Ectodermal cell (in vitro differentiated cells): ENCODE data around the gene HGFAC.

Experiments used
- H3K27ac ChIP-seq: 2 replicates; pipeline ENCODE4 v1.7.0; 2013; ENCODE audit warnings: mild to moderate bottlenecking, low read depth, low read length; ENCODE audit not compliant: insufficient read depth, poor library complexity, severe bottlenecking
- H3K27me3 ChIP-seq: 2 replicates; pipeline ENCODE4 v1.7.0; 2013; ENCODE audit warnings: mild to moderate bottlenecking, low read length; ENCODE audit not compliant: insufficient read depth, control insufficient read depth, poor library complexity, severe bottlenecking
- H3K36me3 ChIP-seq: one replicate; pipeline ENCODE4 v1.7.0; 2013; ENCODE audit warnings: low read length; ENCODE audit not compliant: control insufficient read depth, insufficient read depth
- H3K4me1 ChIP-seq: one replicate; pipeline ENCODE4 v1.7.0; 2013; ENCODE audit warnings: low read length; ENCODE audit not compliant: control insufficient read depth, insufficient read depth
- H3K4me3 ChIP-seq: 2 replicates; pipeline ENCODE4 v1.7.0; 2013; ENCODE audit warnings: low read depth, low read length, control low read depth; ENCODE audit not compliant: insufficient read depth
- H3K9me3 ChIP-seq: 2 replicates; pipeline ENCODE4 v1.7.0; 2013; ENCODE audit warnings: mild to moderate bottlenecking, low read length, moderate library complexity; ENCODE audit not compliant: control insufficient read depth
- WGBS, 2 experiments: methylation state at CpG; one replicate each; pipeline ENCODE4 v1.1.7; 2013; ENCODE audit warnings: missing lambda C conversion rate in 2 of 2; 5-methylcytosine and 5-hydroxymethylcytosine counted together

Gene HGFAC

DNA sequence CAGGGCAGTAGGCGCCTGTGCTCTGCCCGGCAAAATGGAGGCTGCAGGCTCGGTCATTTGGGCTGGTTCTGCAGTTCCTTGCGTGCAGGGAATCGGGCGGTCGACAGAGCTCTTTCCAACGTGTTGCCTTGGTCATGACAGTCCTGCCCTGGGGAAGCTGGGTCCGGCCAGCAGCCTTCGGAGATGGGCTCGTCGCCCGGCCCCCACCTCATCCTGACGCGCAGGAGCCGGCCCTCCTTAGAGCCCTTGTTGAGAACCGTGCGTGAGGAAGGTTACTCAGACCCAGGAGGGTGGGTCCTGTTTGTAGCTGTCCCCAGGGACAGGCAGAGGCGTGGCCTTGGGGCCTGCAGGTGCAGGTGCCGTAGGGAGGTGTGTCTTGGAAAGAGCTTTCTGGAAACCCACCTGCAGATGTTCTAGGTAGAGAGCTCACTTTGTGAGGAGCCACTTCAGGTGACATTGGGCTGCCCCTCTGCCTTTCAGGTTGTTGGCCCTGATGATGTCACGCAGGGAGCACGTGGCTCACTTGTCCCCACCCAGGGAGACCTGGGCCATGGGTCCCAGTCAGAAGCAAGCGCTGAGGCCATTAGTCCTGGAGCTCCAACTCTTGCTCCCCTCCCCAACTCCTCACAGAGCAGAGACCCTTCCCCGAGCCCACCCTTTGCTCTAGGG, 15.2 kb upstream of the HGFAC start:
- no peaks in the 10 kb centered on the region for H3K9me3 ChIP-seq
- no peaks in the 10 kb centered on the region for H3K27me3 ChIP-seq
- no peak overlapping the region for H3K4me3 ChIP-seq
- H3K36me3 ChIP-seq = no peaks in the 10 kb centered on the region
- no peak overlapping the region for H3K27ac ChIP-seq
- 91% methylated on average over 24 of the region's 24 CpGs for WGBS, 2 experiments
- no peaks in the 10 kb centered on the region for H3K4me1 ChIP-seq

DNA sequence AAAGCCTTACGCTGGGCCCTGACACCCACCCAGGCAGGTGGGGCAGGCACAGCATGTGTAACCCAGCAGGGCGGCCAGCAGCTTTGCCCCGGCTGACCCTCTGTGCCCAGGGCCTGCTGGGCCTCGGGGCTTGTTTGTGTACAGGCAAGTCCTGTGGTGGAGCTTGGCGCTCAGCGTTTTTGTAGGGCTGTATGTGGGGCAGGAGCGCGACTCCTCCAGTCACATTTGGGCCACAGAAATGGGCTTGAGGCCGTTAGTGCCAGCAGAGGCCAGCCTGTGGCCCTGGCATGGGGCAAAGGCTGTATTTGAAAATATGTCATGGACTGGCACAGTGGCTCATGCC, 14.7 kb upstream of the HGFAC start:
- 93 to 96% methylated on average over 9 of the region's 9 CpGs for WGBS, 2 experiments
- H3K4me1 ChIP-seq = no peaks in the 10 kb centered on the region
- H3K36me3 ChIP-seq = no peaks in the 10 kb centered on the region
- H3K27ac ChIP-seq = no peak overlapping the region
- H3K9me3 ChIP-seq = no peaks in the 10 kb centered on the region
- no peaks in the 10 kb centered on the region for H3K27me3 ChIP-seq
- no peak overlapping the region for H3K4me3 ChIP-seq

DNA sequence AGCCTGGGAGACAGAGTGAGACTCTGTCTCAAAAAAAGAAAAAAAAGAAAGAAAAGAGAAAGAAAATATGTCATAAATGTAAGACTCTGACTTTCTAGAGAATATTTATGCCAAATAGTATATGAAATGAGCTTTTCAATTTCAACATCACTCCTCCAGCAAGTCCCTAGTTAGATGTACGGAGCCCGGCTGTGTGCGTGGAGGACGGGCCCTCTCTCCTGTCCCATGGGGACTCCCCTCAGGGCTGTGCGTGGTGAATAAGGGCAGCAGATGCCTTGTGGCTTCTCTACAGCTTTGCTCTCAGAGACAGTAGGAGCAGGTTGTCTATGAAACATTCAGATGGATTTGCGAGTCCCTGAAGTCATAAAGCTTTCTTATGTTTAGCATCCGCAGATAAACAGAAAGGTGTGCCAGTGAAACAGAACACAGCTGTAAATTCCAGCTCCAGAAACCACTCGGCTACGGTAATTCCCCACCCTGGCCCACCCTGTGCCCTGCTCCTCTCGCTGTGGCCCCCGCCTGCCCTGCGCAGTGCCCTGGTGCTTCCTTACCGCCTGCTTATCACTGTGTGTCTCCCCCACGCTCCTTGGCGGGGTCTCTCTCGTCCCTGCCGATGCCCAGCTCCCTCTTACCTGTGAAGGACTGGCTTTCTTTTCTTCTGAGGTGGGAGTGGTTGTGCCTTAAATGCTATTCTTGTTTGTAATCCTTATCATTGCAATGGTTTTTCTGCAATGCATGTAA, 13.9 kb upstream of the HGFAC start:
- Histone ChIP-seq H3K4me1 (no peaks in the 10 kb centered on the region), H3K9me3 (no peaks in the 10 kb centered on the region), H3K27ac (no peak overlapping the region), H3K4me3 (no peak overlapping the region), H3K27me3 (no peaks in the 10 kb centered on the region), H3K36me3 (no peaks in the 10 kb centered on the region)
- 94% methylated on average over 17 of the region's 17 CpGs for WGBS, 2 experiments

DNA sequence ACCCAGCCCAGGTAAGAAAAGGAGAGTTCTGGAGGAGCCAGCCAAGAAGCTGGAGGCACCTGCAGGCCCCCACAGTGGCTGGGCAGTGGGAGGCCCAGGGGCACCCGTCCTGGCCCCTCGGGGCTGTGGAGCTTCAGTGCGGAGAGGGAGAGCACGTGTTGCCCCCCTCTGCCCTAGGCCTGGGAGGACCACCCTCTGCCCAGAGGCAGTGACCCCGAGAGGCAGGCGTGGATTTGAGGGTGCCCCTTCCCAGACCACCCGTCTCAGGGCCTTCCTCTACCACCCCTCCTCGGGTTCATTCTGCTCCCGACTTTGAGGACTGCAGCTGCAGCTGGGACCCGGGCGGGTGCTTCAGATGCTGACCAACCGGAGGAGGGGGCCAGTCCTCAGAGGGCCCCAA, 12.1 kb upstream of the HGFAC start:
- 94 to 95% methylated on average over 12 of the region's 12 CpGs for WGBS, 2 experiments

DNA sequence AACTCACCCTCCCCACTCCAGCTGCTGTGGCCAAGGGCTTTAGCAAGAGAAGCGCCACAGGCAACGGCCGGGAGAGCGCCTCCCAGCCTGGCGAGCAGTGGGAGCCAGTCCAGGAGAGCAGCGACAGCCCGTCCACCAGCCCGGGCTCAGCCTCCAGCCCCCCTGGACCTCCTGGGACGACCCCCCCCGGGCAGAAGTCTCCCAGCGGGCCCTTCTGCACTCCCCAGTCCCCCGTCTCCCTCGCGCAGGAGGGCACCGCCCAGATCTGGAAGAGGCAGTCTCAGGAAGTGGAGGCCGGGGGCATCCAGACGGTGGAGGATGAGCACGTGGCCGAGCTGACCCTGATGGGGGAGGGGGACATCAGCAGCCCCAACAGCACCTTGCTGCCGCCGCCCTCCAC, 11.2 kb upstream of the HGFAC start:
- Histone ChIP-seq H3K27ac (no peak overlapping the region), H3K4me3 (no peak overlapping the region), H3K9me3 (no peaks in the 10 kb centered on the region), H3K36me3 (no peaks in the 10 kb centered on the region), H3K4me1 (peaks cover 8% of the 10 kb centered on the region), H3K27me3 (no peaks in the 10 kb centered on the region)
- 89 to 92% methylated on average over 21 of the region's 21 CpGs for WGBS, 2 experiments

More for the DNA sequence above, 12.1 kb upstream of the HGFAC start:
- H3K36me3 ChIP-seq = no peaks in the 10 kb centered on the region
- no peak overlapping the region for H3K27ac ChIP-seq
- peaks cover 3% of the 10 kb centered on the region for H3K4me1 ChIP-seq
- H3K27me3 ChIP-seq = no peaks in the 10 kb centered on the region
- no peaks in the 10 kb centered on the region for H3K9me3 ChIP-seq
- no peak overlapping the region for H3K4me3 ChIP-seq

DNA sequence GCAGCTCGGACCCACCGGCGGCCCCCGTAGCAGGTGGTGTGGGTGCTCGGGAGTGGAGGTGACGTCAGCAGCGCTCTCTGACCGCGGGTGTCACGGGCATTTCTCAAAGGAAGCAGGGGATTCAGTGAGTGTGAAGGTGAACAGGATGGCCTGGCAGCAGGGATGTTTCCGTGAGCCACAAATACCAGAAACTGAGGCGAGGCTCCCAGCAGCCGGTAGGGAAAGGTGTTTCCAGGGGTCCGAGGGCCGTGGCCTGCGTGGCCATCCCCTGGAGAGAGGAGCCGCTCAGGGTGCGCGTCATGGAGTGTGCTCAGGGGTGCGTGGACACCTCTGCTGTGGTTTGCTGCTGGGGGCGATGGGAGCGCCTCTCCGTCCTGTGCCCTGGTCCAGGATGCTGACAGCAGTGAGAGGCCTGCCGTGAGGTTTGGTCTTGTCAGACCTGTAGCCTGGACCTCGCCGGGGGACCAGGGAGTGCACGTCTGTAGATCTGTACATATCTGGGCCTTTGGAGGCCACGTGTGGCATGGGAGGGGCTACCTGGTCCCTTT, 10.2 kb upstream of the HGFAC start:
- Histone ChIP-seq H3K36me3 (no peaks in the 10 kb centered on the region), H3K4me3 (no peak overlapping the region), H3K27ac (no peak overlapping the region), H3K27me3 (no peaks in the 10 kb centered on the region), H3K9me3 (no peaks in the 10 kb centered on the region), H3K4me1 (peaks cover 8% of the 10 kb centered on the region)
- 96% methylated on average over 28 of the region's 28 CpGs for WGBS, 2 experiments

DNA sequence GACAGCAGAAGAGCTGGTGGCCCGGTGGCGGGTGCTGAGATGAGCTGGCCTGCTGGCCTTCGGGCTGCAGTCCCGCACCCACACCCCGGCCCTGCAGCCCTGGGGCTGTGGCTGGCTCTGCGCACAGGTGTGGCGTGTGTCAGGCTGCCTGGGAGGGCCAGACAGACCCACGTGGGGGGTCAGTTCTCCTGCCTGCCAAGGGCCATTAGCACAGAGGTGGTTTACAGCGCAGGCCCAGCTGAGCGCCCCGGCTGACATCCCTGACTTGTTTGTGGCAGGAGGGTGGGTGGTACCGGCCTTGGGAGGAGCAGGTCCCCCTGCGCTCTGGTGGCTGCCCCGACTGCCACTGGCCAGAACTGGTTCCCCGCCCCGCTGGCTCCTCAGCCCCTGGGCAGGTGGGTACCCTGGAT, 9.4 kb upstream of the HGFAC start:
- Histone ChIP-seq H3K4me3 (no peak overlapping the region), H3K9me3 (no peaks in the 10 kb centered on the region), H3K27ac (no peak overlapping the region), H3K36me3 (no peaks in the 10 kb centered on the region), H3K27me3 (no peaks in the 10 kb centered on the region), H3K4me1 (peaks cover 8% of the 10 kb centered on the region)
- WGBS, 2 experiments = 92 to 93% methylated on average over 16 of the region's 16 CpGs

DNA sequence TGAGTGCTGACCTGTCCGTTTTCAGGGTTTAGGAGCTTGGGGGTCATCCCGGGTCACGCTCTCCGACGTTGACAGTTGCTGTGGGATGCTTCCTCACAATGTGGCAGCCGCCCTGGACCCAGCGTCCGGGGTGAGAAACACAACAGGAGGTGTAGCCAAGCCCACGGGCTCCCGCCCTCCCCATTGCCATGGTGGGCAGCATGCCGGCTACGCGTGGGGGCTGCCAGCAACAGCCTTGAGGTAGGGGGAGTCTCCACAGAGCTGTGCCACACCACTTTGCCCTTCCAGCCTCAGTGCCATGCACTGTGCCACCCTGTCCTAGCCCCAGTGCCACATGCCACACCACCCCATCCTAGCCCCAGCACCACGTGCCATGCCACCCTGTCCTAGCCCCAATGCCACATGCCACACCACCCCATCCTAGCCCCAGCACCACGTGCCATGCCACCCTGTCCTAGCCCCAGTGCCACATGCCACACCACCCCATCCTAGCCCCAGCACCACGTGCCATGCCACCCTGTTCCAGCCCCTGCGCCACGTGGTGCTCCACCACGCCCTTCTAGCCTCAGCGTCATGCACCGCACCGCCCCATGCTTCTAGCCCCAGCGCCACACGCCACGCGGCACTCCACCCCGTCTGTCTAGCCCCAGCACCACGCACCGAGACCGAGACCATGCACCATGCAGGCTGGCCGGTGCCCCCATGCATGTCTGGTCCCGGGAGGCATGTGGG, 8.5 kb upstream of the HGFAC start:
- Histone ChIP-seq H3K27me3 (no peaks in the 10 kb centered on the region), H3K9me3 (no peaks in the 10 kb centered on the region), H3K36me3 (no peaks in the 10 kb centered on the region), H3K4me3 (no peak overlapping the region), H3K4me1 (peaks cover 8% of the 10 kb centered on the region), H3K27ac (no peak overlapping the region)
- WGBS, 2 experiments = 96% methylated on average over 32 of the region's 32 CpGs

DNA sequence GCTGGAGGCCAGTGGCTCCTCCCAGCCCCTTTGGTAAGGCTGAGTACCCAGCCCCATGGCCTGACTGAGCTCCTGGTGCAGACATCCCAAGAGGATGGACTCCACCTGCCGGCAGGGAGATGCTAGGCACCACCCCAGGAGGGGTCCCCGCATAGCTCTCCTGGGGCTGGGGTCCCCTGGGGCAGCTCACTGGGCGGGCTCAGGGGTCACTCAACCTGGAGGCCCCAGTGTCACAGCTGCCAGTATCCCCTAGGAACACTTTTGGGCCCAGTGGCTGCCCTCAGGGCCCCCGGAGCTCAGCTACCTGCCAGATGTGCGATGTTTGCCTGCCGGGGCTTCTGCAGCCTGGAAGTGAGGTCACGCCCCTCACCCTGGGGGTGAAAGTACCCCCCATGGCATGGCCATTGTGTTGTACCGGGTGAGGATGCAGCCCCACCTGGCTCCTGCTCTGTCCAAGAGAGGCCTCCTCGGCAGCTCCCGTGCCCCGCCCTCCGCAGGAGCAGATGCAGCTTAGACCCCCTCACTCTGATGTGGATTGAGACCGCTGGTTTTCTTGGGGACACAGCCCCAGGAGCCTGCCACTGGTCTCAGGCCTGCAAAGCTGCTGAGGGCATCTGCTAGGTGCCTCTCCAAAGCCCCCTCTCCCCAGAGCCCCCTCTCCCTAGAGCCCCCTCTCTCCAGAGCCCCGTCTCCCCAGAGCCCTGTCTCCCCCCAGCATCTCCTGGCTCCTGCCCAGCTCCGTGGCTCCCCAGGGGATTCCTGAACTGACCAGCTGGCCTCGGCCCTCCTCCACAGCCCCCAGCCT, 6.7 kb upstream of the HGFAC start:
- H3K36me3 ChIP-seq = no peaks in the 10 kb centered on the region
- no peak overlapping the region for H3K27ac ChIP-seq
- H3K9me3 ChIP-seq = no peaks in the 10 kb centered on the region
- no peak overlapping the region for H3K4me3 ChIP-seq
- peaks cover 8% of the 10 kb centered on the region for H3K4me1 ChIP-seq
- WGBS, 2 experiments = 57% methylated on average over 16 of the region's 16 CpGs
- H3K27me3 ChIP-seq = no peaks in the 10 kb centered on the region

DNA sequence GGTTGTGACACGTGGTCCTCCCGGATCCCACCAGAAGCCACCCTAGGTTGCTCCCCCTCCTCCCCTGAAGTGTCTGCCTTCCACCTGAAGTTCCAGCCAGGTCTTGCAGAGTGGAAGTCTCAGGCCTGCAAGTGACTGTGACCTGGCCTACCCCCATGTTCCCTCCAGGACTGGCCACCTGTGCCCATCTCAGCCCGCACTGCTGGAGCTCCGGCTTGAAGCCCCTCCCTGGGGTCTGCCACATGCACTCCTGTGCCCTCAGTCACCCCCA, 6.1 kb upstream of the HGFAC start:
- peaks cover 8% of the 10 kb centered on the region for H3K4me1 ChIP-seq
- H3K27ac ChIP-seq = no peak overlapping the region
- H3K36me3 ChIP-seq = no peaks in the 10 kb centered on the region
- 89 to 92% methylated on average over 4 of the region's 4 CpGs for WGBS, 2 experiments
- H3K4me3 ChIP-seq = no peak overlapping the region
- H3K9me3 ChIP-seq = no peaks in the 10 kb centered on the region
- H3K27me3 ChIP-seq = no peaks in the 10 kb centered on the region
